Right lobe of liver (tissue), 6 donors: ENCODE measurements around the gene BIN1. TPM values are rescaled to one million over a fixed set of nuclear protein-coding genes. Genes with fewer than 3 reads are reported as not detected.

Experiments
- ATAC-seq, 4 donors: fragments of 200-7000 bp; cut with Tn5 transposase; one replicate each; pipeline ENCODE4 v1.9.1; 2020; ENCODE audit warnings: mild to moderate bottlenecking in 4 of 4, moderate library complexity in 4 of 4
- DNase-seq, 3 donors: peaks; one replicate each; pipeline ENCODE4 v3.0.0-alpha.2; 2020
- H3K27ac ChIP-seq, 3 donors: fragments of 200-600 bp; one replicate each; pipeline ENCODE4 v1.8.0; 2022
- H3K27me3 ChIP-seq, 2 donors: fragments of 200-600 bp; one replicate each; pipeline ENCODE4 v1.8.0; 2022
- H3K36me3 ChIP-seq, 4 donors: fragments of 200-600 bp; sonication (generic) in 1 of 4; one replicate each; pipeline versions ENCODE4 v1.5.1 to v1.8.0; 2017 to 2022; ENCODE audit warnings: control low read depth in 1 of 4
- H3K4me1 ChIP-seq, 4 donors: fragments of 200-600 bp; sonication (generic) in 1 of 4; one replicate each; pipeline versions ENCODE4 v1.5.1 to v1.8.0; 2017 to 2022; ENCODE audit warnings: control low read depth in 1 of 4
- H3K4me3 ChIP-seq, 3 donors: fragments of 200-600 bp; one replicate each; pipeline ENCODE4 v1.8.0; 2022
- H3K9me3 ChIP-seq, 4 donors: fragments of 200-600 bp; sonication (generic) in 1 of 4; one replicate each; pipeline versions ENCODE4 v1.5.1 to v1.8.0; 2017 to 2022; ENCODE audit warnings: control low read depth in 1 of 4
- CTCF ChIP-seq, 4 donors: fragments of 200-600 bp in 3 of 4; fragments of 450-650 bp in 1 of 4; IDR thresholded peaks; one replicate each; pipeline versions ENCODE4 v1.5.1 to v1.8.0; 2016 to 2022; ENCODE audit warnings: antibody characterized with exemption in 4 of 4, mild to moderate bottlenecking in 2 of 4
- POLR2A ChIP-seq: fragments of 450-650 bp; IDR thresholded peaks from one replicate; pipeline ENCODE4 v1.6.1; 2017; ENCODE audit warnings: antibody characterized with exemption, mild to moderate bottlenecking
- WGBS: methylation state at CpG from one replicate; pipeline ENCODE4 v1.1.6; 2018; ENCODE audit warnings: low coverage, low lambda C conversion rate; ENCODE audit not compliant: insufficient coverage; ENCODE audit errors: missing lambda C conversion rate; 5-methylcytosine and 5-hydroxymethylcytosine counted together
- intact Hi-C, 2 donors: fragments of 100-400 bp; cut with DNase I; formaldehyde crosslinking; loops; one replicate each; pipeline versions ENCODE4 v1.11.2 to v1.14.1; 2022
- total RNA-seq, 6 experiments: library from RNA; depleted of rRNA in 2 of 6; stranded (reverse); fragments of >200 nt in 2 of 6; fragmentation: NEBNext Ultra II Directional in 3 of 6; extraction: Animal tissue kit (Norgen Biotek cat#: 25700) in 3 of 6; gene quantifications; one replicate each; pipeline versions ENCODE4 v1.1.0 to v1.2.4, GENCODE V29; 2016 to 2023
- donor health status: DM: no; HTN: yes; CAD: no.
- donor health status: DM: no; HTN: no; CAD: no.
- donor health status: DM: no; HTN: no; CAD: no.
- donor health status: DM: no; HTN: yes; CAD: no.
- donor health status: DM: no; HTN: yes; CAD: no.

Gene BIN1
- total RNA-seq, 6 experiments from 2014 or later, result 20.4 to 30.8 (median 26.3) TPM

- 80% methylated on average over 1 of the region's 9 CpGs for WGBS
- no peak for DNase-seq
- H3K27ac ChIP-seq, result no peak overlapping the region
- intact Hi-C loops, result no loop called here
- ATAC-seq, result no peak
- no peaks in the 10 kb centered on the region for H3K27me3 ChIP-seq
- peaks cover 0 to 26% (median 17%) of the 10 kb centered on the region in 4 donors for H3K4me1 ChIP-seq
- TF ChIP-seq CTCF (IDR thresholded peaks at IDR 0.05), result no peak
- TF ChIP-seq POLR2A, result no peak
- no peaks in the 10 kb centered on the region for H3K9me3 ChIP-seq
- H3K4me3 ChIP-seq, result no peak overlapping the region
- no peaks in the 10 kb centered on the region for H3K36me3 ChIP-seq
Measured at GRCh38 chr2:127085317-127085681, 21.7 kb downstream of the BIN1 start.

- TF ChIP-seq CTCF (IDR thresholded peaks at IDR 0.05), result no peak
- no peak for TF ChIP-seq POLR2A
- H3K27ac ChIP-seq, result no peak overlapping the region
- no peaks in the 10 kb centered on the region for H3K27me3 ChIP-seq
- DNase-seq (no peak), ATAC-seq (peak in 3 of 4 donors; percentile 3 to 10 (median 5))
- H3K4me1 ChIP-seq, result peaks cover 0 to 26% (median 17%) of the 10 kb centered on the region in 4 donors
- no peak overlapping the region for H3K4me3 ChIP-seq
- intact Hi-C loops, result no loop called here
- H3K9me3 ChIP-seq, result no peaks in the 10 kb centered on the region
- H3K36me3 ChIP-seq, result no peaks in the 10 kb centered on the region
- WGBS, result 54% methylated on average over 3 of the region's 12 CpGs
Measured at GRCh38 chr2:127084611-127085316, 22.2 kb downstream of the BIN1 start.

- no peak for TF ChIP-seq POLR2A
- TF ChIP-seq CTCF (IDR thresholded peaks at IDR 0.05), result no peak
- ATAC-seq (peak; percentile 70 to 86 (median 78)), DNase-seq (peak; percentile 73 to 89 (median 86))
- intact Hi-C loops, result no loop called here
- no peak overlapping the region for H3K4me3 ChIP-seq
- H3K36me3 ChIP-seq, result no peaks in the 10 kb centered on the region
- H3K9me3 ChIP-seq, result no peaks in the 10 kb centered on the region
- no peaks in the 10 kb centered on the region for H3K27me3 ChIP-seq
- WGBS, result 41% methylated on average over 19 of the region's 21 CpGs
- H3K4me1 ChIP-seq, result peaks cover 0 to 26% (median 17%) of the 10 kb centered on the region in 4 donors
- H3K27ac ChIP-seq, result peak overlapping the region in 1 of 3 donors; percentile 29
Measured at GRCh38 chr2:127083819-127084503, 23.0 kb downstream of the BIN1 start.

GRCh38 chr2:127082974-127083373 lies 24.0 kb downstream of the BIN1 start:
- H3K4me1 ChIP-seq, result peaks cover 0 to 26% (median 17%) of the 10 kb centered on the region in 4 donors

More at GRCh38 chr2:127082974-127083373, 24.0 kb downstream of the BIN1 start:
- Histone ChIP-seq H3K4me3 (no peak overlapping the region), H3K9me3 (no peaks in the 10 kb centered on the region), H3K36me3 (no peaks in the 10 kb centered on the region), H3K27me3 (no peaks in the 10 kb centered on the region), H3K27ac (no peak overlapping the region)
- TF ChIP-seq CTCF (IDR thresholded peaks at IDR 0.05) (no peak), POLR2A (no peak)
- intact Hi-C loops, result no loop called here
- ATAC-seq, result no peak
- no peak for DNase-seq
- WGBS, result 45% methylated on average over 7 of the region's 8 CpGs
